Thyroid gland (tissue), 4 donors: ENCODE results near the gene BET1L.

Source experiments
- POLR2A ChIP-seq, 2 donors: fragments of 450-650 bp; IDR thresholded peaks; one replicate each; pipeline ENCODE4 v1.6.1; 2017; ENCODE audit warnings: antibody characterized with exemption in 2 of 2, mild to moderate bottlenecking in 2 of 2, moderate library complexity in 1 of 2
- TF ChIP-seq, protein P1 (sequence below), 6 experiments: fragments of 200-600 bp in 3 of 6; fragments of 450-650 bp in 3 of 6; sonication (generic) in 3 of 6; IDR thresholded peaks; one replicate each; pipeline ENCODE4 v1.5.1; 2016 to 2019; ENCODE audit warnings: antibody characterized with exemption in 6 of 6, mild to moderate bottlenecking in 2 of 6, inconsistent platforms in 1 of 6, moderate library complexity in 1 of 6

DNA sequence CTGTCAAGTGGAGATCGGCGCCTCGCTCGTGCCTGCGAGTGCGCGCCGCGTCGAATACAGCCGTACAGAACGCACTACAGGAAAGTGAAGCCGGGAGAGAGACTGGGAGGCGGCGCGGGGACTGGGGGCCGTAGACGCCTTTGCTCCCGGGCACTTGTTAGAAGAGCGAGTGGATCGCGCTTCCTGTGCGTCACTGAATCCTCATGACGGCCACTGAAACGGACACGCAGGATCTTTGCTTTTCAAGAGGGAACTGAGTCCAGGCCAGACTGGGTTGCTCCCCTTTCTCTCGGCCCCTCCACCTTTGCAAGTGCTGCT lies 623 bp upstream of the BET1L start:
- TF ChIP-seq, protein P1, sequence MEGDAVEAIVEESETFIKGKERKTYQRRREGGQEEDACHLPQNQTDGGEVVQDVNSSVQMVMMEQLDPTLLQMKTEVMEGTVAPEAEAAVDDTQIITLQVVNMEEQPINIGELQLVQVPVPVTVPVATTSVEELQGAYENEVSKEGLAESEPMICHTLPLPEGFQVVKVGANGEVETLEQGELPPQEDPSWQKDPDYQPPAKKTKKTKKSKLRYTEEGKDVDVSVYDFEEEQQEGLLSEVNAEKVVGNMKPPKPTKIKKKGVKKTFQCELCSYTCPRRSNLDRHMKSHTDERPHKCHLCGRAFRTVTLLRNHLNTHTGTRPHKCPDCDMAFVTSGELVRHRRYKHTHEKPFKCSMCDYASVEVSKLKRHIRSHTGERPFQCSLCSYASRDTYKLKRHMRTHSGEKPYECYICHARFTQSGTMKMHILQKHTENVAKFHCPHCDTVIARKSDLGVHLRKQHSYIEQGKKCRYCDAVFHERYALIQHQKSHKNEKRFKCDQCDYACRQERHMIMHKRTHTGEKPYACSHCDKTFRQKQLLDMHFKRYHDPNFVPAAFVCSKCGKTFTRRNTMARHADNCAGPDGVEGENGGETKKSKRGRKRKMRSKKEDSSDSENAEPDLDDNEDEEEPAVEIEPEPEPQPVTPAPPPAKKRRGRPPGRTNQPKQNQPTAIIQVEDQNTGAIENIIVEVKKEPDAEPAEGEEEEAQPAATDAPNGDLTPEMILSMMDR (IDR thresholded peaks at IDR 0.05) = no peak
- TF ChIP-seq POLR2A (IDR thresholded peaks at IDR 0.05) = no peak
